H1 (cell line): ENCODE data around the gene ACAP3. TPM values are rescaled to one million over a fixed set of nuclear protein-coding genes. Genes with fewer than 3 reads are reported as not detected.

Source experiments
- CBX8 ChIP-seq: fragments of 300-800, 300-1000 bp; sonication (generic); IDR thresholded peaks from 2 replicates; pipeline ENCODE4 v1.7.1; 2016; ENCODE audit warnings: low read depth, low read length, borderline replicate concordance
- GABPA ChIP-seq: IDR thresholded peaks from 2 replicates; pipeline ENCODE4 v1.6.1; 2011; ENCODE audit warnings: mild to moderate bottlenecking, low read length, moderate library complexity, borderline replicate concordance; ENCODE audit not compliant: insufficient read depth
- KDM5A ChIP-seq: fragments of 200-600 bp; IDR thresholded peaks from 2 replicates; pipeline ENCODE4 v1.7.1; 2012; ENCODE audit warnings: mild to moderate bottlenecking, low read length, inconsistent platforms, mixed read lengths
- MAX ChIP-seq: IDR thresholded peaks from 2 replicates; pipeline ENCODE4 v1.6.1; 2012; ENCODE audit warnings: inconsistent platforms
- YY1 ChIP-seq: IDR thresholded peaks from 2 replicates; pipeline ENCODE4 v1.6.1; 2011; ENCODE audit warnings: low read depth, mild to moderate bottlenecking, low read length
- polyA plus RNA-seq, 7 experiments: library from polyadenylated mRNA; depleted of rRNA in 3 of 7; stranded (reverse) in 5 of 7; unstranded in 2 of 7; fragments of >200 nt in 5 of 7; fragments of 200-250 nt in 2 of 7; gene quantifications; 1 replicate in 5 of 7; 2 replicates in 1 of 7; 4 replicates in 1 of 7; pipeline versions ENCODE4 v1.2.1 to v1.2.3, GENCODE V29; 2011 to 2013; ENCODE audit warnings: missing spikeins in 2 of 7, mixed read lengths in 2 of 7
- total RNA-seq: library from RNA; stranded (reverse); fragmentation: NEBNext Ultra II Directional; extraction: Animal tissue kit (Norgen Biotek cat#: 25700); gene quantifications from 2 replicates; pipeline ENCODE4 v1.2.1, GENCODE V29; 2021
- TF ChIP-seq, protein P1 (sequence below): IDR thresholded peaks from 2 replicates; pipeline ENCODE4 v1.6.1; 2012; ENCODE audit warnings: inconsistent platforms

ACAP3 gene
- total and polyA plus RNA-seq, 2 of the 8 experiments (the other 6 are each of a cell fraction or from before 2014, with no cell fraction given): 14.8 to 28.3 TPM

- TF ChIP-seq MAX (0 out of 2 replicates have a peak, but pooled peaks have one; percentile 25), CBX8 (no peak), YY1 (no peak), KDM5A (no peak), GABPA (no peak)
- TF ChIP-seq, protein P1, sequence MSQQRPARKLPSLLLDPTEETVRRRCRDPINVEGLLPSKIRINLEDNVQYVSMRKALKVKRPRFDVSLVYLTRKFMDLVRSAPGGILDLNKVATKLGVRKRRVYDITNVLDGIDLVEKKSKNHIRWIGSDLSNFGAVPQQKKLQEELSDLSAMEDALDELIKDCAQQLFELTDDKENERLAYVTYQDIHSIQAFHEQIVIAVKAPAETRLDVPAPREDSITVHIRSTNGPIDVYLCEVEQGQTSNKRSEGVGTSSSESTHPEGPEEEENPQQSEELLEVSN: peak; percentile 16
- TF ChIP-seq, all 59 proteins: peak for 7
Measured at GRCh38 chr1:1354271-1355247, 46.8 kb upstream of the ACAP3 start (continued).
